Lung (tissue), 12 donors: ENCODE results near the gene PABPN1. TPM values are rescaled to one million over a fixed set of nuclear protein-coding genes. Genes with fewer than 3 reads are reported as not detected.
"Not testable (repeated sequence)": the region's sequence is repeated elsewhere in the genome, so short reads cannot be mapped to it uniquely, and the experiment has no call there.

ENCODE experiments used
- ATAC-seq: fragments of 200-7000 bp; cut with Tn5 transposase; one replicate; pipeline ENCODE4 v1.9.1; 2020; ENCODE audit warnings: moderate number of reproducible peaks; ENCODE audit not compliant: insufficient read depth, low FRiP score
- DNase-seq, 3 donors: peaks; one replicate each; pipeline ENCODE4 v3.0.0-alpha.2; 2013 to 2017
- H3K27ac ChIP-seq, 2 donors: one replicate each; pipeline ENCODE4 v1.5.1; 2013; ENCODE audit warnings: mild to moderate bottlenecking in 2 of 2, moderate library complexity in 2 of 2, control low read depth in 1 of 2, inconsistent platforms in 1 of 2, low read depth in 1 of 2, low read length in 1 of 2
- H3K27me3 ChIP-seq, 3 donors: one replicate each; pipeline ENCODE4 v1.5.1; 2013; ENCODE audit warnings: low read length in 2 of 3; ENCODE audit not compliant: control insufficient read depth in 3 of 3, insufficient read depth in 3 of 3
- H3K36me3 ChIP-seq, 4 donors: one replicate each; pipeline ENCODE4 v1.5.1; 2013; ENCODE audit warnings: low read length in 4 of 4, mild to moderate bottlenecking in 1 of 4, moderate library complexity in 1 of 4; ENCODE audit not compliant: control insufficient read depth in 4 of 4, insufficient read depth in 4 of 4
- H3K4me1 ChIP-seq, 5 donors: one replicate each; pipeline ENCODE4 v1.5.1; 2013; ENCODE audit warnings: low read length in 5 of 5, mild to moderate bottlenecking in 2 of 5, moderate library complexity in 1 of 5; ENCODE audit not compliant: control insufficient read depth in 5 of 5, insufficient read depth in 5 of 5
- H3K4me3 ChIP-seq: one replicate; pipeline ENCODE4 v1.5.1; 2013; ENCODE audit warnings: mild to moderate bottlenecking, control low read depth, moderate library complexity
- H3K9ac ChIP-seq, 2 donors: one replicate each; pipeline ENCODE4 v1.5.1; 2013; ENCODE audit warnings: low read length in 2 of 2, control low read depth in 1 of 2; ENCODE audit not compliant: insufficient read depth in 1 of 2
- H3K9me3 ChIP-seq, 4 donors: one replicate each; pipeline ENCODE4 v1.5.1; 2013; ENCODE audit warnings: low read length in 3 of 4, mild to moderate bottlenecking in 1 of 4, moderate library complexity in 1 of 4; ENCODE audit not compliant: control insufficient read depth in 4 of 4, insufficient read depth in 3 of 4
- CTCF ChIP-seq: IDR thresholded peaks from 2 replicates; pipeline ENCODE4 v1.5.1; 2012; ENCODE audit warnings: mild to moderate bottlenecking; ENCODE audit errors: control extremely low read depth, extremely low read depth
- WGBS, 2 donors: extraction: QIAGEN DNeasy Blood & Tissue Kit; methylation state at CpG; one replicate each; pipeline ENCODE4 v1.1.7; 2013; 5-methylcytosine and 5-hydroxymethylcytosine counted together
- polyA plus RNA-seq, 2 donors: library from polyadenylated mRNA; stranded (reverse); fragments of 200-250 nt; gene quantifications; one replicate each; pipeline ENCODE4 v1.2.1, GENCODE V29; 2013
- total RNA-seq, 2 donors: library from RNA; depleted of rRNA in 1 of 2; stranded (reverse); fragments of >200 nt in 1 of 2; gene quantifications; one replicate each; pipeline ENCODE4 v1.2.1, GENCODE V29; 2014 to 2021
- donor health status: control.
- donor health status: control.
- donor health status: Bipolar disorder and iron deficiency.
- donor health status: healthy.
- donor health status: DM: yes; HTN: yes; CAD: no.

Gene PABPN1
- total and polyA plus RNA-seq, 4 donors = 66.0 to 183 (median 103) TPM

- TF ChIP-seq CTCF = no peak
- Histone ChIP-seq H3K4me3 (no peak overlapping the region), H3K4me1 (peaks cover 0 to 15% (median 5%) of the 10 kb centered on the region in 5 donors), H3K36me3 (peaks cover 14 to 30% (median 21%) of the 10 kb centered on the region in 4 donors), H3K27ac (no peak overlapping the region), H3K9ac (no peak overlapping the region), H3K27me3 (no peaks in the 10 kb centered on the region), H3K9me3 (no peaks in the 10 kb centered on the region)
- ATAC-seq (no peak), DNase-seq (no peak)
- WGBS, 2 donors = 77 to 87% methylated on average over 18 of the region's 18 CpGs
Observed at GRCh38 chr14:23323838-23324454, 2.7 kb downstream of the PABPN1 start.

- Histone ChIP-seq H3K27ac (no peak overlapping the region), H3K9ac (no peak overlapping the region), H3K4me3 (no peak overlapping the region), H3K36me3 (peaks cover 14 to 29% (median 21%) of the 10 kb centered on the region in 4 donors), H3K27me3 (no peaks in the 10 kb centered on the region), H3K9me3 (no peaks in the 10 kb centered on the region), H3K4me1 (peaks cover 0 to 15% (median 5%) of the 10 kb centered on the region in 5 donors)
- DNase-seq (no peak), ATAC-seq (no peak)
- 93 to 98% methylated on average over 2 of the region's 2 CpGs for WGBS, 2 donors
- TF ChIP-seq CTCF = no peak
Observed at GRCh38 chr14:23324455-23324846, 3.2 kb downstream of the PABPN1 start.

- WGBS, 2 donors = 87 to 93% methylated on average over 7 of the region's 7 CpGs
- no peaks in the 10 kb centered on the region for H3K9me3 ChIP-seq
- ATAC-seq (no peak), DNase-seq (no peak)
- no peak for TF ChIP-seq CTCF
- peaks cover 14 to 25% (median 21%) of the 10 kb centered on the region in 4 donors for H3K36me3 ChIP-seq
- no peak overlapping the region for H3K9ac ChIP-seq
- H3K4me1 ChIP-seq = peaks cover 0 to 15% (median 5%) of the 10 kb centered on the region in 5 donors
- H3K4me3 ChIP-seq = no peak overlapping the region
- H3K27ac ChIP-seq = no peak overlapping the region
- no peaks in the 10 kb centered on the region for H3K27me3 ChIP-seq
Observed at GRCh38 chr14:23324993-23325392, 3.7 kb downstream of the PABPN1 start.

- H3K9me3 ChIP-seq, DNase-seq, H3K4me3 ChIP-seq, H3K4me1 ChIP-seq, H3K27ac ChIP-seq, ATAC-seq, H3K9ac ChIP-seq, H3K27me3 ChIP-seq: not testable (repeated sequence)
- H3K36me3 ChIP-seq = peaks cover 14 to 25% (median 21%) of the 10 kb centered on the region in 4 donors
- WGBS, 2 donors = 92 to 94% methylated on average over 5 of the region's 5 CpGs
Observed at GRCh38 chr14:23325746-23326145, 4.5 kb downstream of the PABPN1 start.
